GM12872 (cell line): ENCODE results near the gene ZCCHC8.

Source experiments
- TF ChIP-seq, protein P1 (sequence below): IDR thresholded peaks from 3 replicates; pipeline ENCODE4 v1.5.1; 2011; ENCODE audit warnings: low read depth, mild to moderate bottlenecking, low read length, moderate library complexity; ENCODE audit not compliant: insufficient read depth

The ZCCHC8 gene

DNA sequence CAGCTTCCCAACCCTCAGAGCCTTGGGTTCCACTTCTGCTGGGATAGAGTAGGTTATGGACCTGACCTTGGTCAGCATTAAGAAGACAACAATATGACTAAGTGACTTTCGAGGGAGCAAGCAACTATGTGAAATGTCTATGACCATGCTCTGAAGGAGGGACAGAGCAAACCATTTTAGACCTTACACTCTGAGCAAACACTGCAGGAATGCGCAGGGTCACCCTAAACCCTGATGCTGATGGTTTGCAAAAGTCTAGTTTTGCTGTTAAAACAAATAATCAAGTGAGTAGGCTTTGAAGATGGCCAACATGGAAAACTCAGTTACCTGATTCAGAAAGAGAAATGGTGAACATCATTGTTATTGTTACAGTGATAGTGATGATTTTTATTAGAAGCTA lies 8.7 kb downstream of the ZCCHC8 start:
- TF ChIP-seq, protein P1, sequence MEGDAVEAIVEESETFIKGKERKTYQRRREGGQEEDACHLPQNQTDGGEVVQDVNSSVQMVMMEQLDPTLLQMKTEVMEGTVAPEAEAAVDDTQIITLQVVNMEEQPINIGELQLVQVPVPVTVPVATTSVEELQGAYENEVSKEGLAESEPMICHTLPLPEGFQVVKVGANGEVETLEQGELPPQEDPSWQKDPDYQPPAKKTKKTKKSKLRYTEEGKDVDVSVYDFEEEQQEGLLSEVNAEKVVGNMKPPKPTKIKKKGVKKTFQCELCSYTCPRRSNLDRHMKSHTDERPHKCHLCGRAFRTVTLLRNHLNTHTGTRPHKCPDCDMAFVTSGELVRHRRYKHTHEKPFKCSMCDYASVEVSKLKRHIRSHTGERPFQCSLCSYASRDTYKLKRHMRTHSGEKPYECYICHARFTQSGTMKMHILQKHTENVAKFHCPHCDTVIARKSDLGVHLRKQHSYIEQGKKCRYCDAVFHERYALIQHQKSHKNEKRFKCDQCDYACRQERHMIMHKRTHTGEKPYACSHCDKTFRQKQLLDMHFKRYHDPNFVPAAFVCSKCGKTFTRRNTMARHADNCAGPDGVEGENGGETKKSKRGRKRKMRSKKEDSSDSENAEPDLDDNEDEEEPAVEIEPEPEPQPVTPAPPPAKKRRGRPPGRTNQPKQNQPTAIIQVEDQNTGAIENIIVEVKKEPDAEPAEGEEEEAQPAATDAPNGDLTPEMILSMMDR, result no peak

DNA sequence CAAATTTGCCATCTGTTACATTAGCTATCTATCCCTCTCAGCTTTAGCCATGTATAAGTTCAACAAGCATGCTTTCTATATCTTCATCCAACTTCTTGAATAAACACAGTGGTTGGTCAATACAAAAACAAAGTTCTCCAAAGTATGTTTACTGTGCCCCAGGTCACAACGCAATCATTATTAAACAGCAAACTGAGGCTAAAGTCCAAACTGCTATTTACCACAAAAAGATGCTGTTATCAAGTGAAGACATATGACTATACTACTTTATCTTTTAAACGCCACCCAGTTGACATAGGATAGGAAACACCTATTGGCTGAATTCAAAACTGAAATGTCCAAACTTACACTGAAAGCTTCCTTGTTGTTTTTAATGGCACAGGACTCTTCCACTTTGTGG lies 11.7 kb downstream of the ZCCHC8 start:
- TF ChIP-seq, protein P1, result no peak

DNA sequence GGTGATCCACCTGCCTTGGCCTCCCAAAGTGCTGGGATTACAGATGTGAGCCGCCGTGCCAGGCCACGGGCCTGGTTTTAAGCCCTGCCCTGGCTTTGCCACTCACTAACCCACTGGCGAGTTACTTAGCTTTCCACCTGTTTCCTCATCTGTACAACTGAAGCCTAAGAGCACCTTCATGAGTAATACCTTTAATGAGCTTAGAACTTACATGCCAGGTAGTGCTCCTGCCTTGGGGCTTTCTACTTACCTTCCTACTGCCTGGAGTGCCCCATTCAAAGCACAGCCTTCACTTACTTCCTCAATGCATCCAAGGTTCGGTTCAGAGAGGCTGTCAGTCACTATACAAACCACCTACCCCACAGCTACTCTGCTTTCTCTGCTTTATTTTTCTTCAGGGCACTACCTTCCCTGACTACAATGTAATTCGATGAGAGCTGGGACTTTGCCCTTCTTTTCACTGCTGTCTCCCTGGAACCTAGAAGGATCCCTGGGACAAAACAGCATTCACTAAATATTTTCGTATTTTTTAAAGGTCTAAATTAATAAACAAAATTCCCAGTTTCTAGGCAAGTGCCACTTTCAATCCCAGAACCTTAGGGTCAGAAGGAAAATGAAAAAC lies 13.8 kb downstream of the ZCCHC8 start:
- TF ChIP-seq, protein P1, result no peak

DNA sequence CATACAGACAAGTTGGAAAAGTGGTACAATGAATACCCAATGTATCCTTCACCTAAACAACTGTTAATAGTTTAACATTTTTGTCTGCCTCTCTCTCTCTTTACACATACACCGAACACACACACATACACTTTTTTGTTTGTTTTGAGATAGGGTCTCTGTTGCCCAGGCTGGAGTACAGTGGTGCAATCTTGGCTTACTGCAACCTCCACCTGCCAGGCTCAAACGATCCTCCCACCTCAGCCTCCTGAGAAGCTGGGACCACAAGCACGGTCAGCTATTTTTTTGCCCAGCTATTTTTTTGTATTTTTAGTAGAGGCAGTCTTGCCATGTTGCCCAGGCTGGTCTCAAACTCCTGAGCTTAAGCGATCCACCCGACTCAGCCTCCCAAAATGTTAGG lies 16.8 kb downstream of the ZCCHC8 start:
- TF ChIP-seq, protein P1, result no peak

DNA sequence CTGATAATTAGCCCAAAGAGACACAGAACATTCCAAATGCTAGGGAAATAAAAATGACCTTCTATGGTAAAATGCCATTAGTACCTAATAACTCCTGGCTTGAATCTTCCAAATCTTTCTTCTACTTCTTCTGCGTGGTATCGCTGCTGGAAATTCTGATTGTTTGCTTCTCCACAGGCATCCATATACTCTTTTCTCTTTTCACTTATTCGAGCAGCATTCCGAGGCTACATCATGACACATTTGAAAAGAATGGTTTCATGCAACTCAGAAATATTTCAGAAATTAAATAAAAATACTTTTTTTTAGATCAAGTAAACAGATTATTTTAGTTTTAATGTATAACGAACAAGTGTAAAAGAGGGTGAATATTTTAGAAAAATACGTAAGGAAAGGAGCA lies 18.9 kb downstream of the ZCCHC8 start:
- TF ChIP-seq, protein P1, result no peak

DNA sequence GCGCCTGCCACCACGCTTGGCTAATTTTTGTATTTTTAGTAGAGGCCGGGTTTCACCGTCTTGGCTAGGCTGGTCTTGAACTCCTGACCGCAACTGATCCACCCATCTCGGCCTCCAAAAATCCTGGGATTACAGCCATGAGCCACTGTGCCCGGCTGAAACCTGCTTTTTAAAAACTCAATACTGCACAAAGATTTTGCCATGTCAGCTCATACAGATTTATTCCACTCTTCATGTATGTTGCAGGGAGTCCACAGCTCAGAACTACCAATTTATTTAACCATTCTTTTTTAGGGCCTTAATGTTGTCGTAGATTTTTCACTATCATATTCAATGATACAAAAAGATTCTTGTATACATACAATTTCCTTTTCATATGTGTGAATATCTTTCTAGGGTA lies 20.0 kb downstream of the ZCCHC8 start:
- TF ChIP-seq, protein P1, result no peak

DNA sequence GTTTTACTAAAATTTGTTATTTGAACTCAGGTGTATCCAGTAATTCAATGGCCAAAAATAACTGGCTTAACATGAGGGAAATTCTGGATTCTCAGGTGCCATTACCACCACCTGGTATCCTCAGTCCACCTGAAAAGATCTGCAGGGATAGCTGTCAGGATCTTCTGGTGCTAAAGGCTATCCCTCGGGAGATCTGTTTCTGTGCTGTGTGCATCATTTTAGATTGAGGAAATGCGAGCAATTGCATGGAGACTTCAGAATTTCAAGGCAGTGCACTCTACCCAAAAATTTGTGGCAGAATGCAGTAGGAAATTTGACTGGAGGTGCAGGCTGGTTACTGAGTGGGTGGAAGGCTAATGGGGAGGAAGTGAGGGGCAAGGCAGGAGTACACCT lies 26.4 kb downstream of the ZCCHC8 start:
- TF ChIP-seq, protein P1, result no peak
